Right hindlimb (tissue), 1 donor: ENCODE results near the gene CCNE1.
"Not testable (repeated sequence)": the region's sequence is repeated elsewhere in the genome, so short reads cannot be mapped to it uniquely, and the experiment has no call there.

Source experiments
- DNase-seq: peaks from one replicate; pipeline ENCODE4 v3.0.0-alpha.2; 2018

The CCNE1 gene

DNA sequence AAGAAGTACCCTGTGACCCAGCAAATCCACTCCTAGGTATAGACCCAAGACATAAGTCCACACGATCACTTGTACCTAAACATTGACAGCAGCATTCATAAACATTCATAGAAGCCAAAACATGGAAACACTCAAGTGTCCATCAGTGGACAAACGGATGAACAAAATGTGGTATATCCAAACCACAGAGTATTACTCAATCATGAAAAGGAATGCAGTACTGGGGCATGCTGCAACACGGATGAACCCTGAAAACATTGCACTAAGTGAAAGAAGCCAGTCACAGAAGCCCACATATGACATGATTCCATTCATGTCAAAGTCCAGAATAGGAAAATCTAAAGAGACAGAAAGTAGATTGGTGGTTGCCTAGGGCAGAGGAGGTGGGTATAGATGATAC, 22.8 kb upstream of the CCNE1 start:
- no peak for DNase-seq

GRCh38 chr19:29793116-29793727, 18.6 kb upstream of the CCNE1 start:
- no peak for DNase-seq

GRCh38 chr19:29794490-29794889, 17.3 kb upstream of the CCNE1 start:
- DNase-seq = not testable (repeated sequence)

- no peak for DNase-seq
Observed at GRCh38 chr19:29795461-29796172, 16.2 kb upstream of the CCNE1 start.

DNA sequence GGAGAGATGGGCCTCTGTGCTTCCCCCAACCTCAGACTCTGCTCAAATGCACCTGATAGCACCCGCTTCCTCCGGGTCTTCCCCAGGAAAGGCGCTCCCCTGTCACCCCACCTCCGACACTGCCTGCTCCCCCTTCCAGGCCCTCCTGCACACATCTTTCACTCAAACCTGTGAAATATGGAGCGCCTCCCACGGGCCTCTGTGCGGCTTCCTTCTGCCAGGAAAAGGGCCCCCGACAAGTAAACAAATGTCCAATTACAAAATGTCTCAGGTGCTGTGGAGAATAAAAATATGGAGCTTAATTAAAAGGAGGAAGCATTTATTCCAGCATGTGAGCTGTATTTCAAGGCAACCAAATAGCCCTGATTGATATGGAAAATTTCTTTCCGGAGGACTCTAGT, 15.6 kb upstream of the CCNE1 start:
- DNase-seq = no peak

- peak; percentile 62 for DNase-seq
Observed at GRCh38 chr19:29798774-29799497, 12.9 kb upstream of the CCNE1 start.

- DNase-seq = no peak
Observed at GRCh38 chr19:29800100-29800825, 11.5 kb upstream of the CCNE1 start.

DNA sequence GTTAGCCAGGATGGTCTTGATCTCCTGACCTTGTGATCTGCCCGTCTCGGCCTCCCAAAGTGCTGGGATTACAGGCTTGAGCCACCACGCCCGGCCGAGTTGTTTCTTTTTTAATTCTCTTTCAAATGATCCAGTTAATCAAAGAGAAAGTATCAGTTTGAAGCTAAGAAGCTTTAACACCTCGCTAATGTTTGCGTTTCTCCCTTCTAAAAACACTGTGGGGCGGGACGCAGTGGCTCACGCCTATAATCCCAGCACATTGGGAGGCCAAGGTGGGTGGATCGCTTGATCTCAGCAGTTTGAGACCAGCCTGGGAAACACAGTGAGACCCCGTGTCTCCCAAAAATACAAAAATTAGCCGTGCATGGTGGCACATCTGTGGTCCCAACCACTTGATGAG, 7.8 kb upstream of the CCNE1 start:
- not testable (repeated sequence) for DNase-seq

- no peak for DNase-seq
Observed at GRCh38 chr19:29804493-29804892, 7.3 kb upstream of the CCNE1 start.

- peak; percentile 57 for DNase-seq
Observed at GRCh38 chr19:29805031-29805965, 6.5 kb upstream of the CCNE1 start.

DNA sequence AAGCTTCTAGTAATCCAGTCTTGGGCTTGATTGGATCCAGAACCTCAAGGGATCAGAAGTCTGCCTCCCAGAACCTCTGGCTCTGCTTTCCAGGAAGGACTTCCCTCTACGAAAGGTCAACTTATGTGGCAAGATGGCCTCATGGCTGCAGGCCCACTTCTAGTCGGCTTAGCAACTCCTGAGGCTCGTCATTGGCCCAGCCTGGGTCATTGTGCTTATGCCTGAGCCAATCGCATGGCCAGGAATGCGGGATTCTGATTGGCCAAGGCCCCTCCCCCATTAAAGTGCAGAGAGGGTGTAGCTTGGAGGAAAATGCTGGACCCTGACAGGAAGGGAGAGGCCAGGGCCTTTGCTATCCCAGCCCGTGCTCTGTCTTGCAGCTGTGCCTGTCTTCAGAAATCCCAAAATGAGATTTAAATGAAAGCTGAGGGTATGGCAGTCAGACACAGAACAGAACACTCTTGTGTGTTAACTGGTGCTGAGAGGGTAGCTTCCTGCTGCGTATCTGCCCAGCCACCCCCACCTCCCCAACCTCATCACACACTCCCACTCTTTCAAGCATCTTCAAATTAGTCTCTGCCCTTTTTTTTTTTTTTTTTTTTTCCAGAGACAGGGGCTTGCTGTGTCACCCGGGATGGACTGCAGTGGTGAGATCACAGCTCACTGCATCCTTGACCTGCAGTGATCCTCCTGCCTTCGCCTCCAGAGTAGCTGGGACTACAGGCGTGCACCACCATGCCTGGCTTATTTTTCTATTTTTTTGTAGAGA, 5.5 kb upstream of the CCNE1 start:
- DNase-seq = peak; percentile 94

GRCh38 chr19:29807178-29807577, 4.6 kb upstream of the CCNE1 start:
- DNase-seq = no peak

- no peak for DNase-seq
Observed at GRCh38 chr19:29807870-29808405, 3.9 kb upstream of the CCNE1 start.

DNA sequence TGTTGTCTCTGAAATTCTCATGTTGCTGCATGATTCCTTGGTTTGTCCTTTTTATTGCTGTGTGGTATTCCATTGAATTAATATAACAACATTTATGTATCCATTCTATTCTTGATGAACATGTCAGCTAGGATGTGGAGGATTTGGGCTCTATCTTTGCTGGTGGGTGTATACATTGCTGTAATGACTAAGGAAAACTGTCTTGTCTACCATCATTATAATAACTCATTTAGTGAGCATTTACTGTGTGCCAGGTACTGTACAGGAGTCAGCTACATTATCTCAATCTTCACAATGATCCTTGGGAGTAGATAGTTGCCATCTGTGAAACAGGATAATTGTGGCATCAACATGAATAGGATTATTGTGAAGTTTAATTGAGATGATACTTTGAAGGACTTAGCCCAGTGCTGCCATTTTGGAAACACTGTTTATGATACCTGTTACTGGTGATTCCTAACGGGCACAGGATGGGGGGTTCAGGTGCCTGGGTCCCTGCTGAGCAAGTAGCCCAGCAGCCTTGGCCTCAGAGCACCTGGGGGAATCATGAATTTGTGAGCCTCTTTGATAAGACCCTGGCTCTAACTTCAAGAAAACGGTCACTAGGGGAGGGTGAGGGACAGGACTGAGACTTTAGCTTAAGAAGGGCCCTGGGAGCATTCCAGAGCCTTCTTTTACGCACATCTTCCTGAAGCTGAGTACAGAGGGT, 1.8 kb upstream of the CCNE1 start:
- DNase-seq = no peak

DNA sequence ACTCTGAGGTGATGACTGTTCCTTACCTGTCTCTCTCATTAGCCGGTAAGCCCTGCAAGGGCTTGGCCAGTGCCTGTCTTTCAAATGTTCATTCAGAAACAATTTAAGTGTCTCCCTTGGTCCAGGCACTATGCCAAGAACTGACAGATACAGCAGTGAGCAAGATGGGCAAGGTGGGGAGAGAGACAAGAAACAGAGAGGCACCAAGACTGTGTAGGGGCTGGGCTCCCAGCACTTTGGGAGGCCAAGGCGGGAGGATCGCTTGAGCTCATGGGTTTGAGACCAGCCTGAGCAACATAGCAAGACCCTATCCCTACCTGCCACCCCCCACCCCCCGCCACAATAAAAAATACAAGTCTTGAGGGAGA, 1.3 kb upstream of the CCNE1 start:
- no peak for DNase-seq

GRCh38 chr19:29812080-29812880, 489 bp downstream of the CCNE1 start:
- DNase-seq = peak; percentile 47

DNA sequence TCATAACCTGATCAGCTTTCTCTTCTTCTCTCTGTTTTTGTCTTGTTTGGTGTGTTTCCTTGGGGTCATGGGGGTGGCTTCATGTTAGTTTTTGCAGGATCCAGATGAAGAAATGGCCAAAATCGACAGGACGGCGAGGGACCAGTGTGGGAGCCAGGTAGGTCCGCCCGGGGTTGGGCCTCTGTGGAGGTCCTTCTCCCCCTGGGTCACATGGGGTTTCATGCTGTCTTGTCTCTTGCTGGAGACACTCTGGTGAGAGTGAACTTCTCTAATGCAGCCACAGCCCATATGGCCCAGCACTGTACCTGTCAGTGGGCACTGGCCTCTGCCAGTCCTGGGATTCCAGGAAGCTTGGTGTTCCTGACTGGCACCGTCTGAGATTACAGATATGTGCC, 1.1 kb downstream of the CCNE1 start:
- no peak for DNase-seq

GRCh38 chr19:29813642-29814041, 1.9 kb downstream of the CCNE1 start:
- no peak for DNase-seq

DNA sequence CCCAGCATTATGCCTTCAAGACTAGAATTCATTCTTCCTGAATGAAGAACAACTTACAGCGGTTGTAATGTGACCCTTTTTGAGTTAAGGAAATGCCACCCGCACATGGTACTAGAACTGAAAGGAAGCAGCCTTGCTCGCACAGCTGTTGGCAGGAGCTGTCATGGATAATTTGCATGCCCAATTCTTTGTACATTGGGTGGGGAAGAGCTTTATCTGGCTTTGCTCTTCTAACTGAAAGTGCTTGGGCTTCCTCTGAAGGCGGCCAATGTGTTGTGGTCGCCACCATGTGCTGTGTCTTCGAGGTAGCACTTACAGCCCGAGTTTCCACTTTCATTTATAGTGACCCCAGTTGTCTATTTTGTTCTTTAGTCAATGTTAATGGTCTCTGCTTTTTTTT, 3.4 kb downstream of the CCNE1 start:
- DNase-seq = peak; percentile 68

DNA sequence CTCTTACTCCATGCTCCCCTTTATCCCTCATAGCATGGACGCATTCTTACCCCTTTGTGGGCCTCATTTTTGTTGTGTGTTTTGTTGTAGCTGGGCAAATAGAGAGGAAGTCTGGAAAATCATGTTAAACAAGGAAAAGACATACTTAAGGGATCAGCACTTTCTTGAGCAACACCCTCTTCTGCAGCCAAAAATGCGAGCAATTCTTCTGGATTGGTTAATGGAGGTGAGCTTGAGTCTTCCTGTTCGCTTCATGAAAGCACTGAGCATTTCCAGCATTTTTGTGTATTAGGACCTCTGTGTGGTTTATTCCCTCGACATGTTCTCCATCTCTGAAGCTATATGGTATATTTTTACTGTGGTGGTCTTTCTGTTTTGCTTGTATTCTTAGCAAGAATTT, 5.5 kb downstream of the CCNE1 start:
- no peak for DNase-seq
